Esophagus (tissue), 2 donors: ENCODE data around the gene SEC62. TPM values are rescaled to one million over a fixed set of nuclear protein-coding genes. Genes with fewer than 3 reads are reported as not detected.

Experiments
- H3K27ac ChIP-seq, 2 donors: one replicate each; pipeline ENCODE4 v1.5.1; 2013; ENCODE audit warnings: low read depth in 2 of 2, mild to moderate bottlenecking in 2 of 2, inconsistent platforms in 1 of 2, low read length in 1 of 2, moderate library complexity in 1 of 2
- H3K27me3 ChIP-seq, 2 donors: one replicate each; pipeline ENCODE4 v1.6.1; 2013; ENCODE audit warnings: low read length in 2 of 2, control low read depth in 1 of 2, mild to moderate bottlenecking in 1 of 2; ENCODE audit not compliant: insufficient read depth in 2 of 2, control insufficient read depth in 1 of 2
- H3K36me3 ChIP-seq, 2 donors: one replicate each; pipeline ENCODE4 v1.6.1; 2013; ENCODE audit warnings: low read length in 1 of 2; ENCODE audit not compliant: control insufficient read depth in 2 of 2, insufficient read depth in 2 of 2
- H3K4me1 ChIP-seq, 2 donors: one replicate each; pipeline ENCODE4 v1.6.1; 2013; ENCODE audit warnings: low read length in 1 of 2; ENCODE audit not compliant: control insufficient read depth in 2 of 2, insufficient read depth in 2 of 2
- H3K4me3 ChIP-seq, 2 donors: one replicate each; pipeline ENCODE4 v1.5.1; 2013; ENCODE audit warnings: low read length in 2 of 2, mild to moderate bottlenecking in 2 of 2, low read depth in 1 of 2, moderate library complexity in 1 of 2
- H3K9me3 ChIP-seq, 2 donors: one replicate each; pipeline ENCODE4 v1.6.1; 2013; ENCODE audit warnings: mild to moderate bottlenecking in 2 of 2, low read depth in 1 of 2, low read length in 1 of 2, moderate library complexity in 1 of 2; ENCODE audit not compliant: control insufficient read depth in 2 of 2, insufficient read depth in 1 of 2
- WGBS, 2 donors: extraction: QIAGEN DNeasy Blood & Tissue Kit; methylation state at CpG; one replicate each; pipeline ENCODE4 v1.1.7; 2013; 5-methylcytosine and 5-hydroxymethylcytosine counted together
- polyA plus RNA-seq, 2 donors: library from polyadenylated mRNA; stranded (reverse); fragments of 200-250 nt; gene quantifications; one replicate each; pipeline ENCODE4 v1.2.3, GENCODE V29; 2013
- donor health status: healthy with polysubstance abuse.
- donor health status: Bipolar disorder and iron deficiency.

Gene SEC62
- polyA plus RNA-seq, 2 donors, result 17.0 to 23.5 TPM

- Histone ChIP-seq H3K27me3 (no peaks in the 10 kb centered on the region), H3K4me3 (no peak overlapping the region), H3K27ac (no peak overlapping the region), H3K4me1 (no peaks in the 10 kb centered on the region), H3K9me3 (no peaks in the 10 kb centered on the region), H3K36me3 (no peaks in the 10 kb centered on the region)
- 72 to 74% methylated on average over 8 of the region's 8 CpGs for WGBS, 2 donors
Observed at GRCh38 chr3:170033489-170033888, 66.9 kb downstream of the SEC62 start.

GRCh38 chr3:170037463-170038433 lies 71.1 kb downstream of the SEC62 start, which contains the start of gene GPR160:
Gene GPR160, plus strand, starts transcription at chr3:170037995. Its CDS starts 45,978 bp downstream, at chr3:170083973.
- Histone ChIP-seq H3K27ac (no peak within 1 kb of the TSS), H3K27me3 (no peaks in the 10 kb centered on the region)

GRCh38 chr3:170038434-170039110 lies 72.0 kb downstream of the SEC62 start:
- H3K36me3 ChIP-seq, result no peaks in the 10 kb centered on the region
- no peaks in the 10 kb centered on the region for H3K27me3 ChIP-seq
- H3K4me3 ChIP-seq, result peak overlapping the region; percentile 60 to 69
- WGBS, 2 donors, result 3 to 8% methylated on average over 51 of the region's 51 CpGs
- no peak overlapping the region for H3K27ac ChIP-seq
- H3K4me1 ChIP-seq, result no peaks in the 10 kb centered on the region
- no peaks in the 10 kb centered on the region for H3K9me3 ChIP-seq

More at GRCh38 chr3:170037463-170038433, 71.1 kb downstream of the SEC62 start, which contains the start of gene GPR160:
- H3K9me3 ChIP-seq, result no peaks in the 10 kb centered on the region
- peak within 1 kb of the TSS; percentile 60 to 69 for H3K4me3 ChIP-seq
- no peaks in the 10 kb centered on the region for H3K36me3 ChIP-seq
- no peaks in the 10 kb centered on the region for H3K4me1 ChIP-seq
- 5% methylated on average over 68 to 78 of the region's 78 CpGs for WGBS, 2 donors

- Histone ChIP-seq H3K27me3 (no peaks in the 10 kb centered on the region), H3K36me3 (no peaks in the 10 kb centered on the region), H3K4me1 (no peaks in the 10 kb centered on the region), H3K9me3 (no peaks in the 10 kb centered on the region), H3K4me3 (peak overlapping the region in 1 of 2 donors; percentile 18), H3K27ac (no peak overlapping the region)
- 19 to 23% methylated on average over 8 of the region's 8 CpGs for WGBS, 2 donors
Observed at GRCh38 chr3:170040418-170040817, 73.8 kb downstream of the SEC62 start.

GRCh38 chr3:170043506-170043905 lies 76.9 kb downstream of the SEC62 start:
- Histone ChIP-seq H3K4me1 (no peaks in the 10 kb centered on the region), H3K36me3 (no peaks in the 10 kb centered on the region), H3K27ac (no peak overlapping the region), H3K9me3 (no peaks in the 10 kb centered on the region), H3K27me3 (no peaks in the 10 kb centered on the region), H3K4me3 (no peak overlapping the region)
- WGBS, 2 donors, result 80 to 81% methylated on average over 7 of the region's 7 CpGs

GRCh38 chr3:170044271-170044670 lies 77.7 kb downstream of the SEC62 start:
- WGBS, 2 donors, result 91% methylated on average over 8 of the region's 8 CpGs
- peak overlapping the region in 1 of 2 donors; percentile 5 for H3K27ac ChIP-seq
- no peak overlapping the region for H3K4me3 ChIP-seq
- no peaks in the 10 kb centered on the region for H3K27me3 ChIP-seq
- no peaks in the 10 kb centered on the region for H3K36me3 ChIP-seq
- H3K4me1 ChIP-seq, result no peaks in the 10 kb centered on the region
- no peaks in the 10 kb centered on the region for H3K9me3 ChIP-seq

GRCh38 chr3:170044795-170045244 lies 78.2 kb downstream of the SEC62 start:
- H3K9me3 ChIP-seq, result no peaks in the 10 kb centered on the region
- H3K4me1 ChIP-seq, result no peaks in the 10 kb centered on the region
- H3K36me3 ChIP-seq, result no peaks in the 10 kb centered on the region
- WGBS, 2 donors, result 60 to 76% methylated on average over 8 of the region's 8 CpGs
- H3K27ac ChIP-seq, result peak overlapping the region in 1 of 2 donors; percentile 5
- H3K4me3 ChIP-seq, result no peak overlapping the region
- no peaks in the 10 kb centered on the region for H3K27me3 ChIP-seq

- no peaks in the 10 kb centered on the region for H3K27me3 ChIP-seq
- no peak overlapping the region for H3K4me3 ChIP-seq
- 56 to 63% methylated on average over 5 of the region's 5 CpGs for WGBS, 2 donors
- no peak overlapping the region for H3K27ac ChIP-seq
- H3K36me3 ChIP-seq, result no peaks in the 10 kb centered on the region
- no peaks in the 10 kb centered on the region for H3K4me1 ChIP-seq
- no peaks in the 10 kb centered on the region for H3K9me3 ChIP-seq
Observed at GRCh38 chr3:170046269-170047132, 79.9 kb downstream of the SEC62 start.

GRCh38 chr3:170047133-170047404 lies 80.5 kb downstream of the SEC62 start:
- Histone ChIP-seq H3K36me3 (no peaks in the 10 kb centered on the region), H3K4me1 (no peaks in the 10 kb centered on the region), H3K27me3 (no peaks in the 10 kb centered on the region), H3K27ac (no peak overlapping the region), H3K9me3 (no peaks in the 10 kb centered on the region), H3K4me3 (no peak overlapping the region)
- 93 to 96% methylated on average over 2 to 3 of the region's 3 CpGs for WGBS, 2 donors
